Body of pancreas (tissue), 4 donors: ENCODE results near the gene OVOL1. TPM values are rescaled to one million over a fixed set of nuclear protein-coding genes. Genes with fewer than 3 reads are reported as not detected.
A peak's percentile ranks its signal among the peaks of the same experiment; 100 is the strongest.

ENCODE experiments used
- ATAC-seq: fragments of 150-250 bp; one replicate; pipeline ENCODE4 v1.9.1; 2016
- DNase-seq, 4 donors: peaks; one replicate each; pipeline ENCODE4 v3.0.0-alpha.2; 2019
- H3K27ac ChIP-seq, 4 donors: fragments of 200-600 bp; sonication (generic); 1 replicate in 3 of 4; 2 replicates in 1 of 4; pipeline versions ENCODE4 v1.5.1 to v1.6.1; 2016 to 2019; ENCODE audit warnings: mild to moderate bottlenecking in 1 of 4, mixed read lengths in 1 of 4, moderate library complexity in 1 of 4
- H3K27me3 ChIP-seq, 2 donors: fragments of 200-600 bp; sonication (generic); one replicate each; pipeline ENCODE4 v1.6.0; 2016; ENCODE audit warnings: mild to moderate bottlenecking in 1 of 2
- H3K36me3 ChIP-seq, 2 donors: fragments of 200-600 bp; sonication (generic); replicated peaks in 1 of 2; 2 replicates each; pipeline ENCODE4 v1.5.1; 2016; ENCODE audit warnings: low read depth in 2 of 2; ENCODE audit not compliant: insufficient read depth in 1 of 2
- H3K4me1 ChIP-seq: fragments of 200-600 bp; sonication (generic); one replicate; pipeline ENCODE4 v1.6.0; 2016
- H3K4me3 ChIP-seq, 2 donors: fragments of 200-600 bp; sonication (generic); 1 replicate in 1 of 2; 2 replicates in 1 of 2; pipeline ENCODE4 v1.5.1; 2016 to 2019
- H3K9me3 ChIP-seq, 3 donors: fragments of 200-600 bp; sonication (generic); 1 replicate in 2 of 3; 2 replicates in 1 of 3; pipeline ENCODE4 v1.5.1; 2016
- POLR2A ChIP-seq, 3 donors: fragments of 450-650 bp; IDR thresholded peaks; one replicate each; pipeline ENCODE4 v1.6.1; 2016; ENCODE audit warnings: antibody characterized with exemption in 3 of 3, mild to moderate bottlenecking in 2 of 3
- WGBS, 2 donors: methylation state at CpG; one replicate each; pipeline ENCODE4 v1.1.5; 2017; 5-methylcytosine and 5-hydroxymethylcytosine counted together
- intact Hi-C: fragments of 100-400 bp; cut with DNase I; formaldehyde crosslinking; loops from one replicate; pipeline ENCODE4 v1.15.1; 2023
- total RNA-seq, 2 donors: library from RNA; depleted of rRNA; stranded (reverse); fragments of >200 nt; gene quantifications; one replicate each; pipeline ENCODE4 v1.1.0, GENCODE V29; 2016
- TF ChIP-seq, protein P1 (sequence below), 7 experiments: fragments of 450-650 bp in 4 of 7; fragments of 200-600 bp in 3 of 7; sonication (generic) in 3 of 7; IDR thresholded peaks; one replicate each; pipeline ENCODE4 v1.5.1; 2016 to 2019; ENCODE audit warnings: antibody characterized with exemption in 7 of 7

Gene OVOL1
- total RNA-seq, 2 donors from 2014 or later, result 0.78 to 1.3 TPM

DNA sequence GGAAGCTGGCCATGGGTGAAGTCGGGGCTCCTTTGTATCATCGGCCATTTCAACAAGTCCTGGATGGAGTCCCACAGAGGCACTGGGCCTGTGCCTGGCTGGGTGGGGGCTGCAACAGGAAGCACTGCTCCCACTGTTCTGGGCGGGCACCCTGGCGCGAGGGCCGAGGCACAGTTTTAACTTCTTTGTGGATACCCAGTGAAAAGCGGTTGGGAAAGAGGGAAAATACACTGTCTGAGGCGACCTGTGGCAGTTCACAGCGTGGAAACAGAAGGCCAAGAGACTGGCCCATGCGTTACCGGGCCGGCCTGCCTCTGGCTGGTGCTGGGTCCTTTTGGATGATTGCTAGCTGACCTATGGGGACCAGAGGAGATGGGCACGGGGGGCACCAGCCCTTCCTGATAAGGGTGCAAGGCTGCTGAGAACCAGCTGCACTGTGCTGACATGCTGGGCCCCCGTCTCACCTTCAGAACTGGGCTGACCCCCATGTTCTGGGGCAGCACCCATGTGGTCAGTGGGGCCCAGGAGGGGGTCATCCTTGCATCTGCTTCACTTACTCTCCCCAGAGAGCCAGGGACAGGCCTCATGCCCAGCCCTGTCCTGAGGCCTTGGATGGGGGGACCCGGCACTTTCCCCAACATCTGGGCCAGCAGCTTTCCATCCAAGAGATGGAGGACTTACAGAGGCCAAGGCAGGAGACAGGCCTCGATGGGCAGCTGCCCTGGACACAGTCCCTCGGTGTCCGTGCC lies 4.2 kb downstream of the OVOL1 start:
- ATAC-seq, result no peak
- WGBS, 2 donors, result 82 to 90% methylated on average over 12 to 18 of the region's 18 CpGs
- no peaks in the 10 kb centered on the region for H3K36me3 ChIP-seq
- no peaks in the 10 kb centered on the region for H3K9me3 ChIP-seq
- peaks cover 53% of the 10 kb centered on the region for H3K4me1 ChIP-seq
- no peaks in the 10 kb centered on the region for H3K27me3 ChIP-seq
- no peak for DNase-seq
- no peak overlapping the region for H3K4me3 ChIP-seq
- no peak overlapping the region for H3K27ac ChIP-seq
- no peak for TF ChIP-seq POLR2A (IDR thresholded peaks at IDR 0.05)
- TF ChIP-seq, protein P1, sequence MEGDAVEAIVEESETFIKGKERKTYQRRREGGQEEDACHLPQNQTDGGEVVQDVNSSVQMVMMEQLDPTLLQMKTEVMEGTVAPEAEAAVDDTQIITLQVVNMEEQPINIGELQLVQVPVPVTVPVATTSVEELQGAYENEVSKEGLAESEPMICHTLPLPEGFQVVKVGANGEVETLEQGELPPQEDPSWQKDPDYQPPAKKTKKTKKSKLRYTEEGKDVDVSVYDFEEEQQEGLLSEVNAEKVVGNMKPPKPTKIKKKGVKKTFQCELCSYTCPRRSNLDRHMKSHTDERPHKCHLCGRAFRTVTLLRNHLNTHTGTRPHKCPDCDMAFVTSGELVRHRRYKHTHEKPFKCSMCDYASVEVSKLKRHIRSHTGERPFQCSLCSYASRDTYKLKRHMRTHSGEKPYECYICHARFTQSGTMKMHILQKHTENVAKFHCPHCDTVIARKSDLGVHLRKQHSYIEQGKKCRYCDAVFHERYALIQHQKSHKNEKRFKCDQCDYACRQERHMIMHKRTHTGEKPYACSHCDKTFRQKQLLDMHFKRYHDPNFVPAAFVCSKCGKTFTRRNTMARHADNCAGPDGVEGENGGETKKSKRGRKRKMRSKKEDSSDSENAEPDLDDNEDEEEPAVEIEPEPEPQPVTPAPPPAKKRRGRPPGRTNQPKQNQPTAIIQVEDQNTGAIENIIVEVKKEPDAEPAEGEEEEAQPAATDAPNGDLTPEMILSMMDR (IDR thresholded peaks at IDR 0.05), result no peak
- intact Hi-C loops, result no loop called here

DNA sequence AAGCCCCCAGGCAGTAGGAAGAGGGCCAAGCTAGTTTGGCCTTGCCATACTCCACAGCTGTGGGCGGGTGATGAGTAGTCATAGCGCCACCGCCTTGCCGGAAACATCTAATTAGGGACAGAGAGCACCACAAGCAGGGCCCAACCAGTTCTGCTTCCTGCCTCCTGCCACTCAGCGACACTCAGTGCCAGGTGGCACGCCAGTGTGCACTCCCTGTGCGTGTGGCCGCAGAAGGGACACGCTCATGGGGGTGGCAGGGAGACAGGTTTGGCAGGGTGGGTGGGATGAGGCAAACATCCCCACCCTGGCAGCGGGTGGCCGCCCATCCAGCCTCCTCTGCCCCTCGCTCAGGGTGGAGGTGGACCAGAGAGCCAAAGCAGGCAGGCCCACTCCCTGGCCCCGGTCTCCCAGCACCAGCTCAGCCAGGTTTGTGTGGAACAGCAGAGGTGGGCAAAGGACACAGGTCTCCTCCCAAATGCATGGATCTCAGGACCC lies 4.9 kb downstream of the OVOL1 start:
- intact Hi-C loops, result no loop called here
- H3K4me1 ChIP-seq, result peaks cover 46% of the 10 kb centered on the region
- H3K4me3 ChIP-seq, result no peak overlapping the region
- no peaks in the 10 kb centered on the region for H3K36me3 ChIP-seq
- no peak for ATAC-seq
- H3K27ac ChIP-seq, result no peak overlapping the region
- H3K27me3 ChIP-seq, result no peaks in the 10 kb centered on the region
- DNase-seq, result no peak
- no peaks in the 10 kb centered on the region for H3K9me3 ChIP-seq
- 84 to 100% methylated on average over 4 to 9 of the region's 13 CpGs for WGBS, 2 donors
- TF ChIP-seq, protein P1 (IDR thresholded peaks at IDR 0.05), result no peak
- no peak for TF ChIP-seq POLR2A (IDR thresholded peaks at IDR 0.05)

DNA sequence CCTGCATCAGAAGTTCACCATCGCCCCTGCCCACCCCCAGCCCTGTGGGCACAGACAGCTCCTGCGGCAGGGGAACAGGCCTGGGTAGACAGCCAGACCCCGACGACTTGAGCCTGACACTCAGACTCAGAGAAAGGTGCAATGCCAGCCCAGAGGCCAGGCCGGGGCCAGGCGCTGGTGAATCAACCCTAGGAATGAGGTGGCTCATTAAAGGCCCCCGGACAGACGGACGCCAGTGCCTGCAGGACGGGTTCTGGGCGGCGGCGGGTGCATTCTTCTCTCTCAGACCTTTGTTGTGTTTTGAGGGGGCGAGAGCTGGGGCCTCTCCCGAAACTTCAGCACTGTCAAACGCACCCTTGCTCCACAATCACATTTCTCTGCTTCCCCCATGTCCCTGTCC lies 5.6 kb downstream of the OVOL1 start:
- ATAC-seq (no peak), DNase-seq (no peak)
- TF ChIP-seq, protein P1 (IDR thresholded peaks at IDR 0.05), result no peak
- no peak for TF ChIP-seq POLR2A (IDR thresholded peaks at IDR 0.05)
- peaks cover 44% of the 10 kb centered on the region for H3K4me1 ChIP-seq
- peak overlapping the region in 1 of 4 donors; percentile 65 for H3K27ac ChIP-seq
- WGBS, 2 donors, result 90 to 91% methylated on average over 2 to 16 of the region's 16 CpGs
- H3K9me3 ChIP-seq, result no peaks in the 10 kb centered on the region
- no peak overlapping the region for H3K4me3 ChIP-seq
- H3K27me3 ChIP-seq, result no peaks in the 10 kb centered on the region
- intact Hi-C loops, result no loop called here
- H3K36me3 ChIP-seq, result no peaks in the 10 kb centered on the region

DNA sequence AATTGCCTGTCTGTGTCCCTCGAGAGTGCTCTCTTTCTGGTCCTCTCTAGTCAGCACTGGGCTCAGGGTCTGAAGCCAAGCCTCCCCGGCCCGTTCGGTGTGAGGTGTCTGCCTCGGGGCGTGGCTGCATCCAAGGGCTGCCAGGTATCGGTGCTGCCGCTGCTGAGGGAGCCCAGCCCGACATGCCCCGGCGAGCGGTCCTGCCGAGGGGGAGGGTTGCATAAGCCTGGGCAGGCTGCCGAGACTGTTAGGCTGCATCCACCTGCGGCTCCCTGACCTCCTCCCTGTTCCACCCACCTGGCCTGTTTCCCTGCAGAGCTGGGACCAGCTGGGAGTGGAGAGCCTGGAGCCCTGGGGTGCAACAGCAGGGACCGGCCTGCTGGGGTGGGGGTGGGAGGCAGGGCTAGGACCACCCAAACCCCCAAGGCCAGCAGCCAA lies 6.3 kb downstream of the OVOL1 start:
- Histone ChIP-seq H3K36me3 (no peaks in the 10 kb centered on the region), H3K27ac (peak overlapping the region; percentile 21 to 65 (median 44)), H3K4me1 (peaks cover 37% of the 10 kb centered on the region), H3K27me3 (no peaks in the 10 kb centered on the region), H3K9me3 (no peaks in the 10 kb centered on the region), H3K4me3 (no peak overlapping the region)
- intact Hi-C loops, result no loop called here
- peak; percentile 90 to 97 (median 95) for DNase-seq
- ATAC-seq, result peak; percentile 93
- WGBS, 2 donors, result 18 to 23% methylated on average over 2 to 16 of the region's 16 CpGs
- no peak for TF ChIP-seq POLR2A (IDR thresholded peaks at IDR 0.05)
- TF ChIP-seq, protein P1 (IDR thresholded peaks at IDR 0.05), result no peak
